Liver (tissue), 3 donors: ENCODE results near the gene CEP83.

Experiments used
- EGR1 ChIP-seq, 2 donors: IDR thresholded peaks; 2 replicates each; pipeline ENCODE4 v1.6.1; 2016 to 2018; ENCODE audit warnings: antibody characterized with exemption in 2 of 2, low read depth in 2 of 2
- RAD21 ChIP-seq, 2 donors: IDR thresholded peaks; 2 replicates each; pipeline ENCODE4 v1.6.1; 2016; ENCODE audit warnings: antibody characterized with exemption in 2 of 2, mild to moderate bottlenecking in 2 of 2
- SP1 ChIP-seq: IDR thresholded peaks from 2 replicates; pipeline ENCODE4 v1.6.1; 2018; ENCODE audit warnings: antibody characterized with exemption, mild to moderate bottlenecking
- TF ChIP-seq, protein P1 (sequence below): fragments of 150-350 bp; IDR thresholded peaks from 2 replicates; pipeline ENCODE4 v1.5.1; 2017; ENCODE audit warnings: improper control_type of control experiment, low read depth, low read length; ENCODE audit not compliant: missing input control
- TF ChIP-seq, protein P2 (sequence below): IDR thresholded peaks from 2 replicates; pipeline ENCODE4 v1.6.1; 2016; ENCODE audit warnings: antibody characterized with exemption, mild to moderate bottlenecking
- donor health status: healthy.
- donor health status: healthy.

DNA sequence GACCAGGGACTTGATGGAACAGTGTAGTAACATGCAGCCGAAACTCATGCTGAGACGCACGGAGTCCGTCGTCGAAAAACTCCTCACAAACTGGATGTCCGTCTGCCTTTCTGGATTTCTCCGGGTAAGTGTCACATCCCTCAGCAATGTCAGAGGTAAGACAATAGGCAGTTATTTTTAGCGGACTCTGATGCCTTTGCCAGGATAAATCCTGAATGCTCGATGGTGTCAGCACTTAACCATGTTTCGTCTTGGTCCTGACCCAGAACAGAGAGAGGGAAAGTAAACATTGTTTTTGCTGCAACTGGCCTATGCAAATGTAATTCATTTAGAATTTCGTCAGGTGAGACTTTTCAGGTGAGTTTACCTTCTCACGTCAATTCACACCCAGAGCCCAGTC, 198.9 kb downstream of the CEP83 start:
- TF ChIP-seq, protein P1, sequence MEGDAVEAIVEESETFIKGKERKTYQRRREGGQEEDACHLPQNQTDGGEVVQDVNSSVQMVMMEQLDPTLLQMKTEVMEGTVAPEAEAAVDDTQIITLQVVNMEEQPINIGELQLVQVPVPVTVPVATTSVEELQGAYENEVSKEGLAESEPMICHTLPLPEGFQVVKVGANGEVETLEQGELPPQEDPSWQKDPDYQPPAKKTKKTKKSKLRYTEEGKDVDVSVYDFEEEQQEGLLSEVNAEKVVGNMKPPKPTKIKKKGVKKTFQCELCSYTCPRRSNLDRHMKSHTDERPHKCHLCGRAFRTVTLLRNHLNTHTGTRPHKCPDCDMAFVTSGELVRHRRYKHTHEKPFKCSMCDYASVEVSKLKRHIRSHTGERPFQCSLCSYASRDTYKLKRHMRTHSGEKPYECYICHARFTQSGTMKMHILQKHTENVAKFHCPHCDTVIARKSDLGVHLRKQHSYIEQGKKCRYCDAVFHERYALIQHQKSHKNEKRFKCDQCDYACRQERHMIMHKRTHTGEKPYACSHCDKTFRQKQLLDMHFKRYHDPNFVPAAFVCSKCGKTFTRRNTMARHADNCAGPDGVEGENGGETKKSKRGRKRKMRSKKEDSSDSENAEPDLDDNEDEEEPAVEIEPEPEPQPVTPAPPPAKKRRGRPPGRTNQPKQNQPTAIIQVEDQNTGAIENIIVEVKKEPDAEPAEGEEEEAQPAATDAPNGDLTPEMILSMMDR: no peak
- TF ChIP-seq EGR1 (IDR thresholded peaks at IDR 0.05; ENCODE audit: low read depth in 2 of 2) (no peak), RAD21 (IDR thresholded peaks at IDR 0.05) (no peak), SP1 (no peak)
- TF ChIP-seq, protein P2, sequence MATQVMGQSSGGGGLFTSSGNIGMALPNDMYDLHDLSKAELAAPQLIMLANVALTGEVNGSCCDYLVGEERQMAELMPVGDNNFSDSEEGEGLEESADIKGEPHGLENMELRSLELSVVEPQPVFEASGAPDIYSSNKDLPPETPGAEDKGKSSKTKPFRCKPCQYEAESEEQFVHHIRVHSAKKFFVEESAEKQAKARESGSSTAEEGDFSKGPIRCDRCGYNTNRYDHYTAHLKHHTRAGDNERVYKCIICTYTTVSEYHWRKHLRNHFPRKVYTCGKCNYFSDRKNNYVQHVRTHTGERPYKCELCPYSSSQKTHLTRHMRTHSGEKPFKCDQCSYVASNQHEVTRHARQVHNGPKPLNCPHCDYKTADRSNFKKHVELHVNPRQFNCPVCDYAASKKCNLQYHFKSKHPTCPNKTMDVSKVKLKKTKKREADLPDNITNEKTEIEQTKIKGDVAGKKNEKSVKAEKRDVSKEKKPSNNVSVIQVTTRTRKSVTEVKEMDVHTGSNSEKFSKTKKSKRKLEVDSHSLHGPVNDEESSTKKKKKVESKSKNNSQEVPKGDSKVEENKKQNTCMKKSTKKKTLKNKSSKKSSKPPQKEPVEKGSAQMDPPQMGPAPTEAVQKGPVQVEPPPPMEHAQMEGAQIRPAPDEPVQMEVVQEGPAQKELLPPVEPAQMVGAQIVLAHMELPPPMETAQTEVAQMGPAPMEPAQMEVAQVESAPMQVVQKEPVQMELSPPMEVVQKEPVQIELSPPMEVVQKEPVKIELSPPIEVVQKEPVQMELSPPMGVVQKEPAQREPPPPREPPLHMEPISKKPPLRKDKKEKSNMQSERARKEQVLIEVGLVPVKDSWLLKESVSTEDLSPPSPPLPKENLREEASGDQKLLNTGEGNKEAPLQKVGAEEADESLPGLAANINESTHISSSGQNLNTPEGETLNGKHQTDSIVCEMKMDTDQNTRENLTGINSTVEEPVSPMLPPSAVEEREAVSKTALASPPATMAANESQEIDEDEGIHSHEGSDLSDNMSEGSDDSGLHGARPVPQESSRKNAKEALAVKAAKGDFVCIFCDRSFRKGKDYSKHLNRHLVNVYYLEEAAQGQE: no peak
